DOHH2 (cell line): ENCODE measurements around the gene ARHGEF4.

ENCODE experiments used
- EZH2phosphoT487 ChIP-seq: fragments of 200-600 bp; sonication (generic); IDR thresholded peaks from 2 replicates; pipeline ENCODE4 v1.6.1; 2017; ENCODE audit warnings: borderline replicate concordance, mild to moderate bottlenecking, antibody characterized with exemption, low read length, moderate library complexity, mixed read lengths
- TF ChIP-seq, protein P1 (sequence below): fragments of 200-600 bp; sonication (generic); IDR thresholded peaks from one replicate; pipeline ENCODE4 v1.5.1; 2014; ENCODE audit warnings: antibody characterized with exemption, mild to moderate bottlenecking, low read depth, low read length; ENCODE audit not compliant: poor library complexity, severe bottlenecking

DNA sequence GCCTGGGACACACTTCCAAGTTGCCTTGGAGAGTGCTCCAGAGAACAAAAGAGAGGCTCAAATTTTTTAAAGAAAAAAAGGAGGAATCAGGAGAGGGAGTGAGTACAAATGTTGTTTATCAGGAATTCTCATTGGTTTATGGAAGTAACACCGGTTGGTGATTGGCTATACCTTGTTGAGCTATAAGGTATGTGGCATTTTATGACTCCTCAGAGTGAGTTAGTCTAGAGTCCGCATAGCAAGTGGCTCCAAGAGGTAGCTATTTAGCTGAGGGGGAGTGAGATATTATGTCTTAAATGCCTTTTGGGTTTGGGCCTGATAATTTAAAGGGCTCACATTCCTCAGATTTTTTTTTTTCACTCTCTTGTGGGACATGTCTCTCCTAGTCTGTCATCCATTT lies 85.7 kb downstream of the ARHGEF4 start:
- TF ChIP-seq, protein P1, sequence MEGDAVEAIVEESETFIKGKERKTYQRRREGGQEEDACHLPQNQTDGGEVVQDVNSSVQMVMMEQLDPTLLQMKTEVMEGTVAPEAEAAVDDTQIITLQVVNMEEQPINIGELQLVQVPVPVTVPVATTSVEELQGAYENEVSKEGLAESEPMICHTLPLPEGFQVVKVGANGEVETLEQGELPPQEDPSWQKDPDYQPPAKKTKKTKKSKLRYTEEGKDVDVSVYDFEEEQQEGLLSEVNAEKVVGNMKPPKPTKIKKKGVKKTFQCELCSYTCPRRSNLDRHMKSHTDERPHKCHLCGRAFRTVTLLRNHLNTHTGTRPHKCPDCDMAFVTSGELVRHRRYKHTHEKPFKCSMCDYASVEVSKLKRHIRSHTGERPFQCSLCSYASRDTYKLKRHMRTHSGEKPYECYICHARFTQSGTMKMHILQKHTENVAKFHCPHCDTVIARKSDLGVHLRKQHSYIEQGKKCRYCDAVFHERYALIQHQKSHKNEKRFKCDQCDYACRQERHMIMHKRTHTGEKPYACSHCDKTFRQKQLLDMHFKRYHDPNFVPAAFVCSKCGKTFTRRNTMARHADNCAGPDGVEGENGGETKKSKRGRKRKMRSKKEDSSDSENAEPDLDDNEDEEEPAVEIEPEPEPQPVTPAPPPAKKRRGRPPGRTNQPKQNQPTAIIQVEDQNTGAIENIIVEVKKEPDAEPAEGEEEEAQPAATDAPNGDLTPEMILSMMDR: no peak
- no peak for TF ChIP-seq EZH2phosphoT487
